Uterus (tissue), 4 donors: Measurements from ENCODE around the gene IL18RAP. TPM values are rescaled to one million over a fixed set of nuclear protein-coding genes. Genes with fewer than 3 reads are reported as not detected.

ENCODE experiments used
- DNase-seq, 2 donors: peaks; one replicate each; pipeline ENCODE4 v3.0.0-alpha.2; 2019 to 2020
- H3K27ac ChIP-seq, 2 donors: fragments of 200-600 bp; sonication (generic); 1 replicate in 1 of 2; 2 replicates in 1 of 2; pipeline ENCODE4 v1.5.1; 2016 to 2018
- H3K27me3 ChIP-seq, 2 donors: fragments of 200-600 bp; sonication (generic); one replicate each; pipeline ENCODE4 v1.5.1; 2018 to 2019; ENCODE audit warnings: control low read depth in 1 of 2
- H3K36me3 ChIP-seq, 2 donors: fragments of 200-600 bp; sonication (generic); one replicate each; pipeline ENCODE4 v1.5.1; 2019; ENCODE audit warnings: control low read depth in 1 of 2
- H3K4me1 ChIP-seq, 2 donors: fragments of 200-600 bp; sonication (generic); one replicate each; pipeline ENCODE4 v1.5.1; 2018 to 2019; ENCODE audit warnings: control low read depth in 1 of 2
- H3K4me3 ChIP-seq, 2 donors: fragments of 200-600 bp; sonication (generic); 1 replicate in 1 of 2; 2 replicates in 1 of 2; pipeline ENCODE4 v1.5.1; 2018 to 2019; ENCODE audit warnings: mild to moderate bottlenecking in 1 of 2
- H3K9me3 ChIP-seq, 2 donors: fragments of 200-600 bp; sonication (generic); one replicate each; pipeline ENCODE4 v1.5.1; 2019; ENCODE audit warnings: control low read depth in 1 of 2
- CTCF ChIP-seq, 4 experiments: fragments of 200-600 bp in 2 of 4; fragments of 450-650 bp in 2 of 4; sonication (generic) in 2 of 4; IDR thresholded peaks; one replicate each; pipeline ENCODE4 v1.5.1; 2016 to 2019; ENCODE audit warnings: antibody characterized with exemption in 4 of 4, mild to moderate bottlenecking in 2 of 4, moderate library complexity in 1 of 4
- POLR2A ChIP-seq, 2 donors: fragments of 450-650 bp; IDR thresholded peaks; one replicate each; pipeline ENCODE4 v1.6.1; 2016; ENCODE audit warnings: antibody characterized with exemption in 2 of 2, mild to moderate bottlenecking in 1 of 2, moderate library complexity in 1 of 2
- intact Hi-C: fragments of 100-400 bp; cut with DNase I; formaldehyde crosslinking; loops from one replicate; pipeline ENCODE4 v1.15.1; 2023; ENCODE audit warnings: low total_unique reads
- total RNA-seq, 4 donors: library from RNA; depleted of rRNA in 3 of 4; stranded (reverse); fragments of >200 nt in 3 of 4; gene quantifications; one replicate each; pipeline versions ENCODE4 v1.1.0 to v1.2.4, GENCODE V29; 2014 to 2023
- donor health status: DM: yes; HTN: yes; CAD: no.

Gene IL18RAP
- total RNA-seq, 4 donors from 2014 or later = 0.29 to 1.9 (median 0.76) TPM

- DNase-seq = no peak
- Histone ChIP-seq H3K27me3 (no peaks in the 10 kb centered on the region), H3K4me3 (no peak overlapping the region), H3K27ac (no peak overlapping the region), H3K36me3 (no peaks in the 10 kb centered on the region), H3K4me1 (no peaks in the 10 kb centered on the region), H3K9me3 (no peaks in the 10 kb centered on the region)
- intact Hi-C loops = no loop called here
- TF ChIP-seq POLR2A (IDR thresholded peaks at IDR 0.05) (no peak), CTCF (IDR thresholded peaks at IDR 0.05) (no peak)
Observed at GRCh38 chr2:102396012-102396411, 26.9 kb upstream of the IL18RAP start.

- intact Hi-C loops = no loop called here
- H3K36me3 ChIP-seq = no peaks in the 10 kb centered on the region
- H3K4me1 ChIP-seq = no peaks in the 10 kb centered on the region
- no peak for DNase-seq
- H3K9me3 ChIP-seq = no peaks in the 10 kb centered on the region
- no peak overlapping the region for H3K27ac ChIP-seq
- TF ChIP-seq POLR2A (IDR thresholded peaks at IDR 0.05) (no peak), CTCF (IDR thresholded peaks at IDR 0.05) (no peak)
- no peaks in the 10 kb centered on the region for H3K27me3 ChIP-seq
- H3K4me3 ChIP-seq = no peak overlapping the region
Observed at GRCh38 chr2:102397209-102397608, 25.8 kb upstream of the IL18RAP start.

- DNase-seq = no peak
- H3K27ac ChIP-seq = no peak overlapping the region
- no peaks in the 10 kb centered on the region for H3K36me3 ChIP-seq
- TF ChIP-seq CTCF (IDR thresholded peaks at IDR 0.05) (no peak), POLR2A (IDR thresholded peaks at IDR 0.05) (no peak)
- H3K4me1 ChIP-seq = no peaks in the 10 kb centered on the region
- intact Hi-C loops = no loop called here
- H3K27me3 ChIP-seq = no peaks in the 10 kb centered on the region
- no peak overlapping the region for H3K4me3 ChIP-seq
- H3K9me3 ChIP-seq = no peaks in the 10 kb centered on the region
Observed at GRCh38 chr2:102399499-102400141, 23.3 kb upstream of the IL18RAP start.

- no peaks in the 10 kb centered on the region for H3K27me3 ChIP-seq
- no peaks in the 10 kb centered on the region for H3K9me3 ChIP-seq
- H3K36me3 ChIP-seq = no peaks in the 10 kb centered on the region
- no peak overlapping the region for H3K4me3 ChIP-seq
- intact Hi-C loops = no loop called here
- H3K27ac ChIP-seq = no peak overlapping the region
- no peak for TF ChIP-seq POLR2A (IDR thresholded peaks at IDR 0.05)
- no peak for TF ChIP-seq CTCF (IDR thresholded peaks at IDR 0.05)
- DNase-seq = no peak
- no peaks in the 10 kb centered on the region for H3K4me1 ChIP-seq
Observed at GRCh38 chr2:102401456-102401855, 21.5 kb upstream of the IL18RAP start.

- no peaks in the 10 kb centered on the region for H3K27me3 ChIP-seq
- H3K36me3 ChIP-seq = no peaks in the 10 kb centered on the region
- no peak for DNase-seq
- TF ChIP-seq POLR2A (IDR thresholded peaks at IDR 0.05) (no peak), CTCF (IDR thresholded peaks at IDR 0.05) (no peak)
- H3K27ac ChIP-seq = no peak overlapping the region
- intact Hi-C loops = no loop called here
- H3K4me1 ChIP-seq = no peaks in the 10 kb centered on the region
- H3K4me3 ChIP-seq = no peak overlapping the region
- H3K9me3 ChIP-seq = no peaks in the 10 kb centered on the region
Observed at GRCh38 chr2:102401865-102402264, 21.1 kb upstream of the IL18RAP start.
